ENCODE measurements around the gene PFKFB4.
"Not testable (repeated sequence)": the region's sequence is repeated elsewhere in the genome, so short reads cannot be mapped to it uniquely, and the experiment has no call there.

The PFKFB4 gene

GRCh38 chr3:48536785-48537184 lies 19.8 kb downstream of the PFKFB4 start:
- no peak for TF ChIP-seq CTCF (IDR thresholded peaks at IDR 0.05; ENCODE audit: insufficient read depth, missing control alignments)
- no peak for FAIRE-seq
- DNase-seq (ENCODE audit: insufficient read length, low spot score): no peak

GRCh38 chr3:48536116-48536515 lies 20.5 kb downstream of the PFKFB4 start:
- no peak for FAIRE-seq
- TF ChIP-seq CTCF (IDR thresholded peaks at IDR 0.05; ENCODE audit: insufficient read depth, missing control alignments): no peak

GRCh38 chr3:48535578-48535977 lies 21.0 kb downstream of the PFKFB4 start:
- DNase-seq (ENCODE audit: insufficient read length, low spot score): no peak
- FAIRE-seq: no peak
- no peak for TF ChIP-seq CTCF (IDR thresholded peaks at IDR 0.05; ENCODE audit: insufficient read depth, missing control alignments)

More at GRCh38 chr3:48536116-48536515, 20.5 kb downstream of the PFKFB4 start:
- DNase-seq (ENCODE audit: insufficient read length, low spot score): no peak

GRCh38 chr3:48532977-48533337 lies 23.6 kb downstream of the PFKFB4 start:
- no peak for DNase-seq (ENCODE audit: insufficient read length, low spot score)
- no peak for FAIRE-seq
- TF ChIP-seq CTCF (IDR thresholded peaks at IDR 0.05; ENCODE audit: insufficient read depth, missing control alignments): no peak

- FAIRE-seq (no peak), DNase-seq (ENCODE audit: insufficient read length, low spot score) (no peak)
- no peak for TF ChIP-seq CTCF (IDR thresholded peaks at IDR 0.05; ENCODE audit: insufficient read depth, missing control alignments)
Observed at GRCh38 chr3:48532271-48532976, 24.2 kb downstream of the PFKFB4 start.

- DNase-seq (ENCODE audit: insufficient read length, low spot score); FAIRE-seq: not testable (repeated sequence)
Observed at GRCh38 chr3:48530701-48531100, 25.9 kb downstream of the PFKFB4 start.

- TF ChIP-seq CTCF (IDR thresholded peaks at IDR 0.05; ENCODE audit: insufficient read depth, missing control alignments): no peak
- DNase-seq (ENCODE audit: insufficient read length, low spot score): no peak
- no peak for FAIRE-seq
Observed at GRCh38 chr3:48528754-48529153, 27.8 kb downstream of the PFKFB4 start.

- no peak for DNase-seq (ENCODE audit: insufficient read length, low spot score)
- TF ChIP-seq CTCF (IDR thresholded peaks at IDR 0.05; ENCODE audit: insufficient read depth, missing control alignments): no peak
- no peak for FAIRE-seq
Observed at GRCh38 chr3:48528048-48528447, 28.6 kb downstream of the PFKFB4 start.
